Astrocyte (in vitro differentiated cells and primary cell): ENCODE results near the gene CLN3.

Experiments
- CTCF ChIP-seq: IDR thresholded peaks from 2 replicates; pipeline ENCODE4 v1.5.1; 2011; ENCODE audit warnings: low read depth, mild to moderate bottlenecking, inconsistent platforms, low read length, moderate library complexity; ENCODE audit not compliant: insufficient read depth
- EZH2 ChIP-seq: IDR thresholded peaks from 2 replicates; pipeline ENCODE4 v1.6.1; 2012; ENCODE audit warnings: mild to moderate bottlenecking, low read length, inconsistent platforms; ENCODE audit not compliant: insufficient read depth

DNA sequence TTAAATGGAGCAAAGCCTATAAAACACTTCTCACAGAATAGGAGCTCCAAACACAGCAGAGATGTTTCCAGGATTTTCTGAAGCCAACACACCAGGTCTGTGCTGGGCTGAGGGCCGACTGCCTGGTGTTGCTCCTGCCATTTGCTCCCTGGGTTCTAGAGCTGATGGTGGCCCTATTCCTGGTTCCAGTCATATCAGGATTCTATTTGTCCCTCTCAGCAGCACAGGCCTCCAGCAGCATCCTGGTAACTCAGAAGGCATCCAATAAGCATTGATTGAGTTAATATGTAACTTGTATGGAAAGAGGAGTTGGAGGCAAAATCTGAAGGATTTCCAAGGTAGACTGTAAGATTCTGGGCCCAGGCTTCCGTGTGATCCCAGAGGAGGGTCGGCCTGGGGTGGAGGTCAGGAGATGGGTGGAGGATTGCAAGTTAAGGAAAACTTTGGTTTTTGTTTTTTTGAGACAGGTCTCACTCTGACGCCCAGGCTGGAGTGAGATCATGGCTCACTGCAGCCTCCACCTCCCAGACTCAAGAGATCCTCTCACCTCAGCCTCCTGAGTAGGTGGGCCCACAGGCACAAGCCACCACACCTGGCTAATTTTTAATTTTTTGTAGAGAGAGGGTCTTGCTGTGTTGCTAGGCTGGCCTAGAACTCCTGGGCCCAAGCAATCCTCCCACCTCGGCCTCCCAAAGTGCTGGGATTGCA, 41.2 kb upstream of the CLN3 start:
- TF ChIP-seq EZH2 (no peak), CTCF (no peak)
